HEK293 (cell line): ENCODE measurements around the gene PSMC5.

Source experiments
- CTCF ChIA-PET: fragments of 350-600 bp; formaldehyde crosslinking; extraction: SDS; loops from one replicate; lab custom pipeline; 2021; ENCODE audit warnings: antibody characterized with exemption; lab: Yijun Ruan, JAX
- POLR2A ChIA-PET: fragments of 300-600 bp; formaldehyde crosslinking; extraction: SDS; loops from one replicate; lab custom pipeline; 2020; ENCODE audit warnings: antibody characterized with exemption, inconsistent platforms; lab: Yijun Ruan, JAX
- H3K27ac ChIP-seq: fragments of 200-500 bp; sonication (Bioruptor generic); 2 replicates; pipeline ENCODE4 v1.5.1; 2014; ENCODE audit warnings: low read depth, low read length, control low read depth, inconsistent platforms; ENCODE audit errors: extremely low read depth
- H3K36me3 ChIP-seq, 2 experiments: fragments of 200-500 bp in 1 of 2; sonication (Bioruptor generic) in 1 of 2; 1 replicate in 1 of 2; 2 replicates in 1 of 2; pipeline ENCODE4 v1.5.1; 2014 to 2017; ENCODE audit warnings: inconsistent platforms in 2 of 2, low read length in 2 of 2; ENCODE audit not compliant: control insufficient read depth in 2 of 2, insufficient read depth in 1 of 2
- H3K4me1 ChIP-seq: fragments of 200-500 bp; sonication (Bioruptor generic); 2 replicates; pipeline ENCODE4 v1.5.1; 2014; ENCODE audit warnings: mild to moderate bottlenecking, low read length, inconsistent platforms; ENCODE audit not compliant: control insufficient read depth, insufficient read depth
- H3K4me3 ChIP-seq: 2 replicates; pipeline ENCODE4 v1.5.1; 2011; ENCODE audit warnings: low read depth, mild to moderate bottlenecking, control low read depth, low read length, moderate library complexity
- H3K9me3 ChIP-seq: fragments of 200-500 bp; sonication (Bioruptor generic); 2 replicates; pipeline ENCODE4 v1.5.1; 2014; ENCODE audit warnings: low read depth, low read length, inconsistent platforms; ENCODE audit not compliant: control insufficient read depth, insufficient read depth
- MYNN ChIP-seq: fragments of 450-650 bp; formaldehyde crosslinking; IDR thresholded peaks from 2 replicates; pipeline ENCODE4 v1.5.1; 2016; ENCODE audit warnings: missing biosample characterization, missing genetic modification characterization, borderline replicate concordance
- SCRT2 ChIP-seq: fragments of 450-650 bp; formaldehyde crosslinking; IDR thresholded peaks from 2 replicates; pipeline ENCODE4 v1.5.1; 2016; ENCODE audit warnings: missing biosample characterization, missing genetic modification characterization
- ZBTB20 ChIP-seq: fragments of 450-650 bp; formaldehyde crosslinking; IDR thresholded peaks from 2 replicates; pipeline ENCODE4 v1.5.1; 2016; ENCODE audit warnings: missing biosample characterization, missing genetic modification characterization
- ZBTB21 ChIP-seq: fragments of 450-650 bp; formaldehyde crosslinking; IDR thresholded peaks from 2 replicates; pipeline ENCODE4 v1.5.1; 2017; ENCODE audit warnings: missing biosample characterization, missing genetic modification characterization
- ZBTB7A ChIP-seq: fragments of 450-650 bp; formaldehyde crosslinking; IDR thresholded peaks from 2 replicates; pipeline ENCODE4 v1.5.1; 2016; ENCODE audit warnings: low read depth, missing biosample characterization, missing genetic modification characterization
- ZNF324 ChIP-seq: fragments of 450-650 bp; formaldehyde crosslinking; IDR thresholded peaks from 2 replicates; pipeline ENCODE4 v1.5.1; 2016; ENCODE audit warnings: missing biosample characterization, missing genetic modification characterization
- ZNF335 ChIP-seq: fragments of 450-650 bp; formaldehyde crosslinking; conservative IDR thresholded peaks from 2 replicates; pipeline ENCODE4 v1.5.1; 2016; ENCODE audit warnings: missing biosample characterization, missing genetic modification characterization
- ZNF610 ChIP-seq: fragments of 450-650 bp; formaldehyde crosslinking; IDR thresholded peaks from 2 replicates; pipeline ENCODE4 v1.5.1; 2016; ENCODE audit warnings: missing biosample characterization, missing genetic modification characterization, borderline replicate concordance
- ZSCAN16 ChIP-seq: fragments of 450-650 bp; formaldehyde crosslinking; IDR thresholded peaks from 2 replicates; pipeline ENCODE4 v1.5.1; 2016; ENCODE audit warnings: missing biosample characterization, missing genetic modification characterization
- TF ChIP-seq, protein P1 (sequence below): fragments of 450-650 bp; formaldehyde crosslinking; IDR thresholded peaks from 2 replicates; pipeline ENCODE4 v1.5.1; 2016; ENCODE audit warnings: missing biosample characterization, missing genetic modification characterization
- TF ChIP-seq, protein P2 (sequence below): fragments of 450-650 bp; formaldehyde crosslinking; IDR thresholded peaks from 2 replicates; pipeline ENCODE4 v1.5.1; 2016; ENCODE audit warnings: missing biosample characterization, missing genetic modification characterization
- TF ChIP-seq, protein P3 (sequence below): fragments of 450-650 bp; formaldehyde crosslinking; optimal IDR thresholded peaks from 2 replicates; pipeline ENCODE3; 2016; ENCODE audit warnings: missing biosample characterization, mild to moderate bottlenecking, missing genetic modification characterization
- TF ChIP-seq, protein P4 (sequence below): fragments of 450-650 bp; formaldehyde crosslinking; IDR thresholded peaks from 2 replicates; pipeline ENCODE4 v1.5.1; 2016; ENCODE audit warnings: missing biosample characterization, missing genetic modification characterization
- TF ChIP-seq, protein P5 (sequence below): fragments of 450-650 bp; formaldehyde crosslinking; IDR thresholded peaks from 2 replicates; pipeline ENCODE4 v1.5.1; 2016; ENCODE audit warnings: missing biosample characterization, missing genetic modification characterization
- TF ChIP-seq, protein P6 (sequence below): fragments of 450-650 bp; formaldehyde crosslinking; IDR thresholded peaks from 2 replicates; pipeline ENCODE4 v1.5.0; 2017; ENCODE audit warnings: missing biosample characterization, missing genetic modification characterization, borderline replicate concordance
- TF ChIP-seq, protein P7 (sequence below): fragments of 450-650 bp; formaldehyde crosslinking; IDR thresholded peaks from 2 replicates; pipeline ENCODE4 v1.5.1; 2016; ENCODE audit warnings: missing biosample characterization, missing genetic modification characterization

PSMC5 gene

DNA sequence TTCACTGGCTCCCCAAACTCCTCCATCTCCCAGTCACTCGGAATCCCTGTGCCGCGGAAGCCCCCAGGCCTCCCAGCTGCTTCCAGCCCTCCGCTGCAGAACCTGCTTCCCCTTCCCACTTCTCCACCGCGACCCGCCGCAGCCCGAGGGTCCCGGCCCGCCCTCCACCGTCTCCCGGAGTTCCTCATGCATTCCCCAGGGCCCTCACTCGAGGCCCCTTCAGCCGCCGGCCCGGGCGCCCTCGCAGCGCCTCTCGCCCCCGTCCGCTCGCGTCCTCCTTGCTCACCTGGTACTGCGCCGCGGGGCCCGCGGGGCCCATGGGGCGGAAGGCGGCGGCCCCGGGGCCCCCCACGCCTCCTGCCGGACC is 14.9 kb downstream of the PSMC5 start:
- H3K9me3 ChIP-seq, result no peaks in the 10 kb centered on the region
- peaks cover 20% of the 10 kb centered on the region for H3K4me1 ChIP-seq
- no peak for TF ChIP-seq ZNF324 (tag by site-specific recombination)
- TF ChIP-seq ZBTB7A (tag by site-specific recombination), result 0 out of 2 replicates have a peak, but pooled peaks have one; percentile 33
- no peak for TF ChIP-seq ZNF610 (tag by site-specific recombination)
- TF ChIP-seq ZNF335 (tag by site-specific recombination), result peak; percentile 74; the same call in 1 of the 2 replicates
- TF ChIP-seq, protein P1, sequence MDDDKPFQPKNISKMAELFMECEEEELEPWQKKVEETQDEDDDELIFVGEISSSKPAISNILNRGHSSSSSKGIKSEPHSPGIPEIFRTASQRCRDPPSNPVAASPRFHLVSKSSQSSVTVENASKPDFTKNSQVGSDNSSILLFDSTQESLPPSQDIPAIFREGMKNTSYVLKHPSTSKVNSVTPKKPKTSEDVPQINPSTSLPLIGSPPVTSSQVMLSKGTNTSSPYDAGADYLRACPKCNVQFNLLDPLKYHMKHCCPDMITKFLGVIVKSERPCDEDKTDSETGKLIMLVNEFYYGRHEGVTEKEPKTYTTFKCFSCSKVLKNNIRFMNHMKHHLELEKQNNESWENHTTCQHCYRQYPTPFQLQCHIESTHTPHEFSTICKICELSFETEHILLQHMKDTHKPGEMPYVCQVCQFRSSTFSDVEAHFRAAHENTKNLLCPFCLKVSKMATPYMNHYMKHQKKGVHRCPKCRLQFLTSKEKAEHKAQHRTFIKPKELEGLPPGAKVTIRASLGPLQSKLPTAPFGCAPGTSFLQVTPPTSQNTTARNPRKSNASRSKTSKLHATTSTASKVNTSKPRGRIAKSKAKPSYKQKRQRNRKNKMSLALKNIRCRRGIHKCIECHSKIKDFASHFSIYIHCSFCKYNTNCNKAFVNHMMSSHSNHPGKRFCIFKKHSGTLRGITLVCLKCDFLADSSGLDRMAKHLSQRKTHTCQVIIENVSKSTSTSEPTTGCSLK (tag by site-specific recombination), result no peak
- TF ChIP-seq, protein P2, sequence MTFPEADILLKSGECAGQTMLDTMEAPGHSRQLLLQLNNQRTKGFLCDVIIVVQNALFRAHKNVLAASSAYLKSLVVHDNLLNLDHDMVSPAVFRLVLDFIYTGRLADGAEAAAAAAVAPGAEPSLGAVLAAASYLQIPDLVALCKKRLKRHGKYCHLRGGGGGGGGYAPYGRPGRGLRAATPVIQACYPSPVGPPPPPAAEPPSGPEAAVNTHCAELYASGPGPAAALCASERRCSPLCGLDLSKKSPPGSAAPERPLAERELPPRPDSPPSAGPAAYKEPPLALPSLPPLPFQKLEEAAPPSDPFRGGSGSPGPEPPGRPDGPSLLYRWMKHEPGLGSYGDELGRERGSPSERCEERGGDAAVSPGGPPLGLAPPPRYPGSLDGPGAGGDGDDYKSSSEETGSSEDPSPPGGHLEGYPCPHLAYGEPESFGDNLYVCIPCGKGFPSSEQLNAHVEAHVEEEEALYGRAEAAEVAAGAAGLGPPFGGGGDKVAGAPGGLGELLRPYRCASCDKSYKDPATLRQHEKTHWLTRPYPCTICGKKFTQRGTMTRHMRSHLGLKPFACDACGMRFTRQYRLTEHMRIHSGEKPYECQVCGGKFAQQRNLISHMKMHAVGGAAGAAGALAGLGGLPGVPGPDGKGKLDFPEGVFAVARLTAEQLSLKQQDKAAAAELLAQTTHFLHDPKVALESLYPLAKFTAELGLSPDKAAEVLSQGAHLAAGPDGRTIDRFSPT (tag by site-specific recombination), result no peak
- peak; percentile 18; the same call in 1 of the 2 replicates for TF ChIP-seq MYNN (tag by site-specific recombination)
- peak; percentile 97 for TF ChIP-seq ZBTB20
- TF ChIP-seq, protein P3, sequence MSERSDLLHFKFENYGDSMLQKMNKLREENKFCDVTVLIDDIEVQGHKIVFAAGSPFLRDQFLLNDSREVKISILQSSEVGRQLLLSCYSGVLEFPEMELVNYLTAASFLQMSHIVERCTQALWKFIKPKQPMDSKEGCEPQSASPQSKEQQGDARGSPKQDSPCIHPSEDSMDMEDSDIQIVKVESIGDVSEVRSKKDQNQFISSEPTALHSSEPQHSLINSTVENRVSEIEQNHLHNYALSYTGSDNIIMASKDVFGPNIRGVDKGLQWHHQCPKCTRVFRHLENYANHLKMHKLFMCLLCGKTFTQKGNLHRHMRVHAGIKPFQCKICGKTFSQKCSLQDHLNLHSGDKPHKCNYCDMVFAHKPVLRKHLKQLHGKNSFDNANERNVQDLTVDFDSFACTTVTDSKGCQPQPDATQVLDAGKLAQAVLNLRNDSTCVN (tag by site-specific recombination), result peak; percentile 25
- TF ChIP-seq ZSCAN16 (tag by site-specific recombination), result no peak
- 0 out of 2 replicates have a peak, but pooled peaks have one; percentile 19 for TF ChIP-seq ZBTB21 (tag by site-specific recombination)
- TF ChIP-seq, protein P4, sequence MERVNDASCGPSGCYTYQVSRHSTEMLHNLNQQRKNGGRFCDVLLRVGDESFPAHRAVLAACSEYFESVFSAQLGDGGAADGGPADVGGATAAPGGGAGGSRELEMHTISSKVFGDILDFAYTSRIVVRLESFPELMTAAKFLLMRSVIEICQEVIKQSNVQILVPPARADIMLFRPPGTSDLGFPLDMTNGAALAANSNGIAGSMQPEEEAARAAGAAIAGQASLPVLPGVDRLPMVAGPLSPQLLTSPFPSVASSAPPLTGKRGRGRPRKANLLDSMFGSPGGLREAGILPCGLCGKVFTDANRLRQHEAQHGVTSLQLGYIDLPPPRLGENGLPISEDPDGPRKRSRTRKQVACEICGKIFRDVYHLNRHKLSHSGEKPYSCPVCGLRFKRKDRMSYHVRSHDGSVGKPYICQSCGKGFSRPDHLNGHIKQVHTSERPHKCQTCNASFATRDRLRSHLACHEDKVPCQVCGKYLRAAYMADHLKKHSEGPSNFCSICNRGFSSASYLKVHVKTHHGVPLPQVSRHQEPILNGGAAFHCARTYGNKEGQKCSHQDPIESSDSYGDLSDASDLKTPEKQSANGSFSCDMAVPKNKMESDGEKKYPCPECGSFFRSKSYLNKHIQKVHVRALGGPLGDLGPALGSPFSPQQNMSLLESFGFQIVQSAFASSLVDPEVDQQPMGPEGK (tag by site-specific recombination), result peak; percentile 54; the same call in 1 of the 2 replicates
- H3K4me3 ChIP-seq, result peak overlapping the region; percentile 93
- CTCF ChIA-PET, result interaction anchor here (1.3 to 1.8 kb wide), 3 partner anchors 9 to 14 kb away, joined by 3 to 7 read pairs (median 4); no protein-coding TSS in a partner anchor
- peaks cover 3 to 14% of the 10 kb centered on the region in 2 experiments; a peak in 2 of 3 replicates for H3K36me3 ChIP-seq
- POLR2A ChIA-PET, result interaction anchor here (1.0 to 6.5 kb wide), 3 partner anchors 13 to 100 kb away, joined by 3 to 65 read pairs (median 9); partner anchors contain the start of genes CCDC47, DDX42, FTSJ3 and PSMC5
- H3K27ac ChIP-seq, result peak overlapping the region; percentile 97

DNA sequence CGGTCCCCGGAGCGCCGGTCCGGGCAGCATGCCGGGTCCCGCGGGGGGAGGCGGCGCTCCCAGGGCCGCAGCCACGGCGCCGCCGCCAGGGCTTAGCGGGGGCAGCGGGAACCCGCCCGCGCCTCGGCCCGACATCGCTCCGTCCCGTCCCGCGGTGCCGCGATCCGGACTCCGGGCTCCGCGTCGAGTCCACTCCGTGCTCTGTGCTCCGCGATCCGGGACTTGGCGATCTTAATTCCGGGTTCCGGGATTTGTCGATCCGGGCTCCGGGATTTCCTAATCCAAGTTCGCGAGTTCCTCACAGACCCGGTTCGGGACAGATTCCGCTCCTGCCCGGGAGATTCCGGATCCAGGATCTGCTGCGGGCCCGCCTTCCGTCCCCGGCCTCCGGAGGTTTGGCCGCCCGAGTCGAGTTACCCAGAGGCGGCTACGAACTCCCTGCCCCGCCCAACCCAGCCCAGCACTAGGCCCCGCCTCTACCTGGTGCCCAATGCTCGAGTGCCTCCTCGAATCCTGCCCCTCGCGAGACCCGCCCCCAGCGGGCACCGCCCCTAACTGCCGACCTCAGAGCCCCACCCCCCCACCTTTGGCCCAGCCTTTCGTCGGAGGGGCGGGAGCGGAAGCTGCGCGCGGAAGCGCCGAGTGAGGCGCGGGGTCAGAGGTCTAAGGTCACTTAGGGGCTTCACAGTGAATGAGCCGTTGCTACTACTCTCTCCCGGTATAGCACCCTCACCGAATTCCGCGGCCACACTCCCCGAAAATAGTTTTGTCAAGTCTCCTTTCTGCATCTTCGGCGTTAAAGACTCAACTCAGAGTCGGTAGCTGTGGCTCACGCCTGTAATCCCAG is 15.5 kb downstream of the PSMC5 start, which contains the start of gene SMARCD2:
SMARCD2 (minus strand) TSS at position 146 of the 847 bp plus-strand sequence; CDS start at position 135, 11 bp downstream.
- POLR2A ChIA-PET, result interaction anchor here (0.6 to 6.5 kb wide), 15 partner anchors 9 to 1312 kb away, joined by 3 to 65 read pairs (median 4); partner anchors contain the start of genes CCDC47, DDX42, FTSJ3 and MAP3K3
- Histone ChIP-seq H3K9me3 (no peaks in the 10 kb centered on the region), H3K27ac (peak within 1 kb of the TSS; percentile 97), H3K4me3 (peak within 1 kb of the TSS; percentile 93), H3K36me3 (peaks cover 3 to 8% of the 10 kb centered on the region in 2 experiments; a peak in 2 of 3 replicates), H3K4me1 (peaks cover 20% of the 10 kb centered on the region)
- CTCF ChIA-PET, result interaction anchor here (0.6 to 9.5 kb wide), 5 partner anchors 8 to 23 kb away, joined by 3 to 62 read pairs (median 8); no protein-coding TSS in a partner anchor
- TF ChIP-seq, protein P5, sequence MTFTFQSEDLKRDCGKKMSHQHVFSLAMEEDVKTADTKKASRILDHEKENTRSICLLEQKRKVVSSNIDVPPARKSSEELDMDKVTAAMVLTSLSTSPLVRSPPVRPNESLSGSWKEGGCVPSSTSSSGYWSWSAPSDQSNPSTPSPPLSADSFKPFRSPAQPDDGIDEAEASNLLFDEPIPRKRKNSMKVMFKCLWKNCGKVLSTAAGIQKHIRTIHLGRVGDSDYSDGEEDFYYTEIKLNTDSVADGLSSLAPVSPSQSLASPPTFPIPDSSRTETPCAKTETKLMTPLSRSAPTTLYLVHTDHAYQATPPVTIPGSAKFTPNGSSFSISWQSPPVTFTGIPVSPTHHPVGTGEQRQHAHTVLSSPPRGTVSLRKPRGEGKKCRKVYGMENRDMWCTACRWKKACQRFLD, result no peak
- no peak for TF ChIP-seq SCRT2 (tag by site-specific recombination)
- TF ChIP-seq, protein P6, sequence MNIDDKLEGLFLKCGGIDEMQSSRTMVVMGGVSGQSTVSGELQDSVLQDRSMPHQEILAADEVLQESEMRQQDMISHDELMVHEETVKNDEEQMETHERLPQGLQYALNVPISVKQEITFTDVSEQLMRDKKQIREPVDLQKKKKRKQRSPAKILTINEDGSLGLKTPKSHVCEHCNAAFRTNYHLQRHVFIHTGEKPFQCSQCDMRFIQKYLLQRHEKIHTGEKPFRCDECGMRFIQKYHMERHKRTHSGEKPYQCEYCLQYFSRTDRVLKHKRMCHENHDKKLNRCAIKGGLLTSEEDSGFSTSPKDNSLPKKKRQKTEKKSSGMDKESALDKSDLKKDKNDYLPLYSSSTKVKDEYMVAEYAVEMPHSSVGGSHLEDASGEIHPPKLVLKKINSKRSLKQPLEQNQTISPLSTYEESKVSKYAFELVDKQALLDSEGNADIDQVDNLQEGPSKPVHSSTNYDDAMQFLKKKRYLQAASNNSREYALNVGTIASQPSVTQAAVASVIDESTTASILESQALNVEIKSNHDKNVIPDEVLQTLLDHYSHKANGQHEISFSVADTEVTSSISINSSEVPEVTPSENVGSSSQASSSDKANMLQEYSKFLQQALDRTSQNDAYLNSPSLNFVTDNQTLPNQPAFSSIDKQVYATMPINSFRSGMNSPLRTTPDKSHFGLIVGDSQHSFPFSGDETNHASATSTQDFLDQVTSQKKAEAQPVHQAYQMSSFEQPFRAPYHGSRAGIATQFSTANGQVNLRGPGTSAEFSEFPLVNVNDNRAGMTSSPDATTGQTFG (tag by site-specific recombination), result peak; percentile 84; the same call in 1 of the 2 replicates
- TF ChIP-seq, protein P7, sequence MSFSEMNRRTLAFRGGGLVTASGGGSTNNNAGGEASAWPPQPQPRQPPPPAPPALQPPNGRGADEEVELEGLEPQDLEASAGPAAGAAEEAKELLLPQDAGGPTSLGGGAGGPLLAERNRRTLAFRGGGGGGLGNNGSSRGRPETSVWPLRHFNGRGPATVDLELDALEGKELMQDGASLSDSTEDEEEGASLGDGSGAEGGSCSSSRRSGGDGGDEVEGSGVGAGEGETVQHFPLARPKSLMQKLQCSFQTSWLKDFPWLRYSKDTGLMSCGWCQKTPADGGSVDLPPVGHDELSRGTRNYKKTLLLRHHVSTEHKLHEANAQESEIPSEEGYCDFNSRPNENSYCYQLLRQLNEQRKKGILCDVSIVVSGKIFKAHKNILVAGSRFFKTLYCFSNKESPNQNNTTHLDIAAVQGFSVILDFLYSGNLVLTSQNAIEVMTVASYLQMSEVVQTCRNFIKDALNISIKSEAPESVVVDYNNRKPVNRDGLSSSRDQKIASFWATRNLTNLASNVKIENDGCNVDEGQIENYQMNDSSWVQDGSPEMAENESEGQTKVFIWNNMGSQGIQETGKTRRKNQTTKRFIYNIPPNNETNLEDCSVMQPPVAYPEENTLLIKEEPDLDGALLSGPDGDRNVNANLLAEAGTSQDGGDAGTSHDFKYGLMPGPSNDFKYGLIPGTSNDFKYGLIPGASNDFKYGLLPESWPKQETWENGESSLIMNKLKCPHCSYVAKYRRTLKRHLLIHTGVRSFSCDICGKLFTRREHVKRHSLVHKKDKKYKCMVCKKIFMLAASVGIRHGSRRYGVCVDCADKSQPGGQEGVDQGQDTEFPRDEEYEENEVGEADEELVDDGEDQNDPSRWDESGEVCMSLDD (tag by site-specific recombination), result peak; percentile 11; the same call in 1 of the 2 replicates
